HG03039 (cell line): ENCODE data around the gene IL19.

Source experiments
- ATAC-seq: cut with Tn5 transposase; IDR thresholded peaks from one replicate; pipeline ENCODE4 v1.9.1; 2021; ENCODE audit warnings: mild to moderate bottlenecking, moderate library complexity; ENCODE audit not compliant: unreplicated experiment

IL19 gene, protein sequence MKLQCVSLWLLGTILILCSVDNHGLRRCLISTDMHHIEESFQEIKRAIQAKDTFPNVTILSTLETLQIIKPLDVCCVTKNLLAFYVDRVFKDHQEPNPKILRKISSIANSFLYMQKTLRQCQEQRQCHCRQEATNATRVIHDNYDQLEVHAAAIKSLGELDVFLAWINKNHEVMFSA

DNA sequence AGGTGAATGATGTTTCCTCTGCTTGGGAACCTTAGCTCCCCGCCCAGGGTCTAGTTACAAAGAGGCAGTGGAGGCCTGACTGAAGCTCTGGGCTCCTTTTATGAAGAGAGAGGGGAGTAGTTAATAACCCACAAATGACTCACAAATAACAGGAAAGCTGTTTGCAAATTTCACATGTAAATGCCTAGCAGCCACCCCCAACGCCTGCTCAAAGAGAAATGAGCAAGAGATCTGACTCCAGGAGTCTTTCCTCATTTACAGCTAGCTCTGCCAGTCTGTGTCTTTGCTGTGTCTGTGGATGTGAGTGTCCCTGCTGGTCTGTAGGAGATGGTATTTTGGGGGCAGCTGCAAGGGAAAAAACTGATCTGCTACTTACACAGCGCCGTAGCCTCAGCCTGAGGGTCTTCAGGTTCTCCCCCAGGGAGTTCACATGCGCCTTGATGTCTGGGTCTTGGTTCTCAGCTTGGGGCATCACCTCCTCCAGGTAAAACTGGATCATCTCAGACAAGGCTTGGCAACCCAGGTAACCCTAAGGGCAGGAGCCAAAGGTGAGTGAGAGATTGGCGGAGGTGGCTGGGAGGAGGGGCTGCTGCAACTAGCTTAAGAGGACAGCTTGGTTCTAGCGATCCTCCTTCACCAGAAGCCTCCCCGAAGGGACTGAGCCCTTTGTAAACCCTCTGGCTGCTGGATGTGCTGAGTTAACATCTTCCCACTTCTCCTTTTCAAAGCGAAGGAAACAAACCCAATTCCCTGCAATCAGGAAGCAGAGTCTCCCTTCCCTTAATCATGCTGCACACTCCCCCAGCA is at the start of gene IL19:
Gene IL19 (plus strand): TSS at position 243 of the 807 bp plus-strand sequence. CDS start 65,890 bp downstream, outside the sequence.
- ATAC-seq: no peak

DNA sequence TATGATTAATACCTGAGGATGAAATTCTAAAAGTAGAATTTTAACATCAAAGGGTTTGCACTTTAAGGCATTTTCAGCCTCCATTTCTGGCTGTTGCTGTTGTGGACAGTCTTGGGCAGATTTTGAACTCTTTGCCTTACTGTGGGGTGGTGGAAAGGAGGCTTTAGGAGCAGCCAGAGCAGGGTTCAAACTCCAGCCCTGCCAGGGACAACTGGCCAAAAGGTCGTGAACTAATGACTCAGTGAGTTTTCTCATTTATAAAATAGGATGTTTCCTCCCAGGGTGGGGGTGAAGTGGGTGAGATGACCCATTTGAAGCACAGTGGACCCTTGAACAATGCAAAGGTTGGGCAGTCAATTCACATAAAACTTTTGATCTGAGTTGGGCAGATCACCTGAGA is 49.1 kb upstream of the IL19 start:
- no peak for ATAC-seq

DNA sequence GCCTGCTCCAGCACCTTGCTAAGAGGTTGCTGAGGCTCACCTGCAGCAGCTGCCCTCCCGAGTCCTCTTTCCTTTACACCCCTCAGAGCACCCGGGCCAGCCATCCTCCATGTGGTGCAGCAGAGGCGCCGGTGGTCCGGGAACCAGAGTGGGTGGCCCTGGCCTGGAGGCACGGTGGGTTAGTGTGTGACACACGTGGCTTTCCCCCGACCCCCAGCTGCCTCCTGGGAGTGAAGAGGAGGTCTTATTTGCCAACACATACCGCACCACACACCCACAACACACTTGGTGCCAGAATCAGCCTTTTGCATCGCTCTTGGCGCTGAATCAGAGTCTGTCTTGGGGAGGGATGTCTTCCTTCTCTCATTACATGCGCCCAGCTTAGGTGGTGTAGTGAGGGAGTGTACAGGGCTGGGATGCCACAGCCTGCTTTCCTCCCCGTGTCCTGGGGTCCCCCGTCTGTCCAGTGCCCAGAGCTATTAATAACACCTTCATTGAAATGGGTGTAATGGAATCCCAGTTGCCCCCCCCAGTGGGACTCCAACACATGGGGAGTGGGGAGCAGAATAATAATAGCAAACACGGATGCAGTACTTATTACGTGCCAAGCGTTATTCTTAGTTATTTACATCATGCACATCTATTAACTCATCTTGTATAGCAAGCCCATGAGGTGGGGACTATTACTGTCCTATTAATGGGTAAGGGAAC is 47.7 kb upstream of the IL19 start:
- ATAC-seq: no peak

DNA sequence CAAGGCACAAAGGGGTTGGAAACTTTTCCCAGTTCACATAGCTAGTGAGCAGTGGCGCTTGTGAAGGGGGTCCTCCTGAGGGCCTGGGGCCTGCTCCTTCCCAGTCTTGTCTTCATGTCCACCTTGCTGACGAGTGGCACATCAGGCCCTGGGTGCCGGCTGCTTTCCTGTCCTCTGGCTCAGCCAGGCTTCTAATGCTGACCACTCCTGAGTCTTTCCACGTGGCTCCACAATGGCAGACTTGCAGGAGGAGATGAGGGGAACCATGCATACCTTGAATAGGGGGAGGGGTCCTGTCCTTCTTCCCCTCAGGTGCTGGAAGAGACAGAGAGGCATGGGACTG is 47.1 kb upstream of the IL19 start:
- no peak for ATAC-seq

DNA sequence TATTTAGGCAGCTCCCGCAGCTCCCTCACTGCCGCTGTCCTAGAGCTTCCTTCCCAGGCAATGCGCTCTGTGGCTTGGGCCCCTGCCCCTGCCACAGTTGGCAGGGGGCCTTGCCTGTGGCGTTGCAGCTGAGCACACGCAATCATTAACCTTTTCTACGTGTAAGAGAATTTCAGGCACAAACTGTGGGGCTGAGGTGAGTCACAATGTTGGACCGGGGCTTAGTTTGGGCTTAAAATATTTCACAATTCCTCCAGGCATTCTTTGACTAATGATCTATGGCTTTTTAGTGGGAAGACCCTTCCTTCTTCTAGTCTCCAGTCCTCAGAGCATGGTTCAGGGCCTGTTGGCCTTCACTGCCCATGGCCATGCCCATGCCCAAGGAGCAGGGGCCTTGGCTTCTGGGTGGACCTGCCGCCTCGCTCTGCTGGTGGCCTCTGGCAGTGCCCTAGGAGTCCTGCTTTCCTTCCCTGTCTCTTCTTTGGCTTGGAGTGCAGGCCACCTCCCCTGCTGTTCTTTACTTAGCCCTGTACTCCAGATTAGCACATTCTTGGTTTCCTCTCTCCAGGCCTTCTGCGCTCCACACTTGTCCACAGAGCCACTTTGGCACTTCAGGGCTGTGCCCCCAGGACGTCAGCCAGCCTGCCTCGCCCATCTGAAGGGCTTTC is 46.6 kb upstream of the IL19 start:
- ATAC-seq: no peak

DNA sequence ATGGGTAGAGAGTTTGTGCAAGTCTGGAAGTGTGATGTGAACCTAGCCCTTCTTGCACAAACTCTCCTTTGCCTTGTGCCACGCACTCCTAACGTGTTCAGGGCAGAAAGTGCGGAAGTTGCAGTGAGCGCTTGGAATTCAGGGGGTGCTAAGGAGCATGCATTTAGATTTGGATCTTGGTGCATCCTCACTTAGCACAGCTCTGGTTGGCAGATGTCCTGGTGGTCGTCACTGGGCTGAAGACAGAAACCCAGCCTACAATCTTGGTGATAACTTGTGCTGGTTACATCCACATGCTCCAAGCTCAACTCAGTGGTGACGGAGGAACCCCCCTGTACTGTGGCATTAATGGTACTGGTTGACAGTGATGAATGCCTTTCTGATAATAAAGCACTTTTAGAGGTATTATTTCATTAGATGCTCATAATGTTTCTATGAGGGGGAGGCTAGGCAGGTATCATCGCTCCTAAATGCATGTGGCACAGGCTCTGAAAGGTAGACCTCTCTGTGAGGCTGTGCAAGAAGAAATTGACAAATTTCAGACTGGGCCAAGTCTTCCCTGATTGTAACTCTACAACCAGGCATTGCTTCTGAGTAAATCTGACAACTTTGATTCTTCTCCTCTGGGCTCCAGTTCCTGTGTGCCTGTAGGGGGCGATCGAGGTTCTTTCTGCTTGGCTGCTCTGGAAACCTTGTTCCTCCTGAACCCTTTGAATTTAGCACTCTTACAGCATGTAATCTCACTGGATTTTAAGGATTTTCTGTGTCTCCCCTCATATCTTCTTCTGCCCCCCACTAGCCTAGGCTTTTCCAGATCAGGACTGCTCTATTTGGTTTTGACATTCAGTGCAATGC is 45.2 kb upstream of the IL19 start:
- no peak for ATAC-seq

DNA sequence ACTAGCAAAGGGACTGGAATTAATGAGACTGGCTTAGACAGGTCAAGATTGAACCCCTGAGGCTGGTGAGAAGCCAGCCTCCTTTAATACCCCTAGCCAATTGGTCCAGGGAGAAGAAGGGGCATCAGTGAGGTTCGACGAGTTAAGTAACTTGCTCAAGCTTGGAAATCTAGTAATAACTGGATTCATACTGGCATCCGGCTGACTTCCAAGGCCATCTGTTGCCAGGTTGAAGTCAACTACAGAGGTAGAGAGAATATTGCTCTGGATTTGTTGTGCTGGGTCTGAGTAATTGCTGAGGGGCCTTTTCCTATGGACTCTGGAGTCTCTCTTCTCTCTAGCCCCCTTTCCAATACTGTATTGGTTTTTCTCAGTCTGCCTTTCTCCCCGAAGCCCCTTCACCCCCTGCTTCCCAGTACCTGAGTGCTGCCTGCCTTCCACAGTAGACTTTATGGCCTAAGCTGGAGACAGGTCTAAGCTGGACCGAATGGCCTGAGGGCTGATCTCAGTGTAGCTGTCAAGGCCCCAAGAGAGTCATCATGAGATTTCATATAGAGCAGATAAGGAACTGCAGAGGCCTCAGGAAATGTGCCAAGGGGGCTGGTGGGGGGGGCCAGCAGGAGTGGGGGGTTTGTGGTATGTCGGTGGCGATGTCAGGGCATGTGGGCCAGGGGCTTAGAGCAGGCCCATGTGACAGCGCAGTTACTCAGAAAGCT is 42.4 kb upstream of the IL19 start:
- no peak for ATAC-seq

DNA sequence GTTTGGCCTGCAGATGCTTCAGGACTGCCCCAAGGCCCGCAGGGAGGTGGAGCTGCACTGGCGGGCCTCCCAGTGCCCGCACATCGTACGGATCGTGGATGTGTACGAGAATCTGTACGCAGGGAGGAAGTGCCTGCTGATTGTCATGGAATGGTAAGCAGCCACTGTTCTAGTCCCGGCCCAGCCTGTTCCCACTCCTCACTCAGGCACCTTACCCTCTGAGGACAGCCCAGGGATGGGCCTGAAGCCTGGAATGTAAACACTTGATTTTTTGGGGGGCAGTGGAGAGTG is 41.9 kb upstream of the IL19 start:
- no peak for ATAC-seq

DNA sequence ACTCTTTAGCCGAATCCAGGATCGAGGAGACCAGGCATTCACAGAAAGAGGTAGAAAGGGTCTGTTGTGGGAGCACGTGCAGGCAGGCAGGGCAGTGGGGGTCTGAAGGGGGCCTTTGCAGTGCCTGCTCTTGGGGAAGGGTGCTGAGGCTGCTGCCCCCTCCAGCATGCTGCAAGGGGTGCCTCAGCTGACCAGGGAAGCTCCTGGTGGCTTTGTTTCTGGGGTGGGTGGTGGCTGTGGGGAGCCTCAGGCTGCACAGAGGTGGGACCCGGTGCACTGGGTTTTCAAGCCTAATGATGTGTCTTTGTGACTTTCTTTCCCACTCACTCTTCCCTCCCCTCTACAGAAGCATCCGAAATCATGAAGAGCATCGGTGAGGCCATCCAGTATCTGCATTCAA is 41.5 kb upstream of the IL19 start:
- no peak for ATAC-seq

DNA sequence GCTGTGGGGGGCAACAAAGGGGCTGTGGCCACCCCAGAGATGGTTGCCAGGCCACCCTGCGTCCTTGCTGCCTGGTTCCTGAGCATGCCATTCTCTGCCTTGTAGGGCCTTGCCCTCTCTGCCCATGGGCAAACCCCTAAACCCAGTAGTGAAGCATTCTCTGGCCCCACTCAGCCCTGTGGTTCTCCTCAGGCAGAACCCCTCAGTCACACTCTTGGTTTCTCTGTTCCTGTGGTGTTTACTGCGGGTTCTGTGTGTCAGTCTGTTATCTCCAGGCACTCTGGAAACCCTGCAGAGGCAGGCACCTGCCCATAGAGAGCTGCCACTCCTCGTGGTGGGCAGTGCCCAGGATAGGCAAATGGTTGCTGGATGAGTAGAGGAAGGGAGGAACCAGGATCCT is 41.1 kb upstream of the IL19 start:
- ATAC-seq: no peak

DNA sequence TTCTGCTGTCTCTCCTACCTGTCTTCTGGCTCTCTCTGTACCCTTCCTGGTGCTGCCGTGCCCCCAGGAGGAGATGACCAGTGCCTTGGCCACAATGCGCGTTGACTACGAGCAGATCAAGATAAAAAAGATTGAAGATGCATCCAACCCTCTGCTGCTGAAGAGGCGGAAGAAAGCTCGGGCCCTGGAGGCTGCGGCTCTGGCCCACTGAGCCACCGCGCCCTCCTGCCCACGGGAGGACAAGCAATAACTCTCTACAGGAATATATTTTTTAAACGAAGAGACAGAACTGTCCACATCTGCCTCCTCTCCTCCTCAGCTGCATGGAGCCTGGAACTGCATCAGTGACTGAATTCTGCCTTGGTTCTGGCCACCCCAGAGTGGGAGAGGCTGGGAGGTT is 38.1 kb upstream of the IL19 start:
- ATAC-seq: no peak

DNA sequence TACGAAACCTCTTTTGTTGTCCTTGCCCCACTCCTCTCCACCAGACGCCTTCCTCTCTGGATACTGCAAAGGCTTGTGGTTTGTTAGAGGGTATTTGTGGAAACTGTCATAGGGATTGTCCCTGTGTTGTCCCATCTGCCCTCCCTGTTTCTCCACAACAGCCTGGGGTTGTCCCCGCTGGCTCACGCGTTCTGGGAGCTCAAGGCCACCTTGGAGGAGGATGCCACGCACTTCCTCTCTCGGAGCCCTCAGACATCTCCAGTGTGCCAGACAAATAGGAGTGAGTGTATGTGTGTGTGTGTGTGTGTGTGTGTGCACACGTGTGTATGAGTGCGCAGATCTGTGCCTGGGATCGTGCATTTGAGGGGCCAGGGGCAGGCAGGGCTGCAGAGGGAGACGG is 37.6 kb upstream of the IL19 start:
- no peak for ATAC-seq

DNA sequence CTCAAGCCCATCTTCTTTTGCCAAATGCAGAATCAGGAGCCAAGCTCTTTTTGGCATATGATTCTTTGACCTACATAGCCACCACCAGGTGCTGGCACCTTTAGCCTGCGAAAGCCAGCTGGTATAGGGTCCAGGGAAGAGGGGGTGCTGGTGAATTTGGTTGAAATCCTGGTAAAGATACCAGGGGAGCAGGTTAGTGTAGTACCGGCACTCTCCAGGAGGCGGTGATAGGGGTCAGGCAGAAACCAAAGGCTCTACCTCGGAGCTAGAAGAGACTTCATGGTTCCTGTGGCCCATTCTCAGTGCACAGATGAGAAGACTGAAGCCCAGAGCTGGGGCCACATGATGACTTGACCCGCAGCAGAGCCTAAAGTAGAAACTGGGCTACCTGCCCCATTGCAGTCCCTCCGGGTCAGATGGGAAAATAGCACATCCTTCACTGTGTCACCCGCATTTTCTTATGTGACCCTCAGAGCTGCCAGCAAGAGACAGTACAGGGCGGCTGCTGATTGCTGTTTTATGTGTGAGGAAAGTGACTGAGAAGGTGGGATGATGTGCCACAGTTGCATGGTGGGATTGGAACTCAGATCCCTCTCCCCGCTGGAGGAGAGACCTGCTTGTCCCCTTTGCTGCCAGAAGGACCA is 36.0 kb upstream of the IL19 start:
- ATAC-seq: no peak

DNA sequence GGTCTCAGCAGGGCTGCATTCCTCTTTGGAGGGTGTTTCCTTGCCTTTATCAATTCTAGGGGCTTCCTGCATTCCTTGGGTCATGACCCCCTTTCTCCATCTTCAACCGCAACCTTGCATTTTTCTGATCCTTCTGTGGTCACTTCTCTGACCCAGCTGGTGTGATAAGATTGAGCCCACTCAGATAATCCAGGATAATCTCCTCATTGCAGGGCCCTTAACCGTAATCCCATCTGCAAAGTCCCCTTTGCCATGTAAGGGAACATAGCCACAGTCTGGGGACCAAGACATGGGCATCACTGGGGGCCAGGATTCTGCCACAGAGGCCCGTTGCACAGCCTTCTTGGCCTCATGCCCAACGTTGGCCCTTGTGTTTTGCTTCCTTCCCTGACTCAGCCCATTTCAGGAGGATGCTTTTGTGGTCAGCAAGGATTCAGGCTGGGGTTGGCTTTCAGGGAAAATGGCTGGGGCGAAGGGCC is 35.0 kb upstream of the IL19 start:
- ATAC-seq: no peak

DNA sequence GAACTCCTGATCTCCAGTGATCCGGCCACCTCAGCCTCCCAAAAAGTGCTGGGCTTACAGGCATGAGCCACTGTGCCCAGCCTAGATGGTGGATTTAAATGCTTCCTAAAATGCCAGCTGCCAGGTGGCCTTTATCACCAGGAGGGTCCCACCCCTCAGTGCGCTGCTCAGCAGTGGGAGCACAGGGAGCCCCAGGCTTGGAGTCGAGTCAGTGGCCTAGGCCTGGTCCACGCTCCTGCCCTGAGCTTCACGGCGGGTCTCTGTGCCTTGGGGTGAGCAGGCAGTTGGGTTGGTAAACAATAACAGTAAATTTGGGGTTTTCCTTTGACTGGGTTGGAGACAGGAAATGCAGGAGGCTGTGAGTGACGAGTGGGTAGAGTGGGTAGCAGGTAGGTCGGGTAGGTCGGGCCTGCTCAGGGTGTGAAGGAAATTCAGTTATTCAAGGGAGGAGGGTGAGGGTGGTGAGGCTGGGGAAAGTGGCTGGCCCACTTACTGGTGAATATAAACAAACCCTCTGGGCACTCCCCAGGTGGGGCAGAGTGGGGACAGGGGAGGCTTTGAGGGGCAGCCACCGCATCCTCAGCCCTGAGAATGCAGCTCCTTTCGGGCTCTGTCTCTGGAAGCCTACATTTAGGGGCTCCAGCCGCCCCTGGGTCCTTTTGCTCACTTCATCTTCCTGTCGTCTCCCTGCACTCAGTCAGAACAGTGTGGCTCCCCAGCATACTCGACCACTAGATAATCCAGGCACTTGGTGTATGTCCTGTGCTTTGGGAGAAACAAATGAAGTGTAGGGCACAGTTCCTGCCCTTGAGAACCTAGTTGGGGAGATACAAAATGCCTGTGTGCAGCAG is 33.5 kb upstream of the IL19 start:
- no peak for ATAC-seq

DNA sequence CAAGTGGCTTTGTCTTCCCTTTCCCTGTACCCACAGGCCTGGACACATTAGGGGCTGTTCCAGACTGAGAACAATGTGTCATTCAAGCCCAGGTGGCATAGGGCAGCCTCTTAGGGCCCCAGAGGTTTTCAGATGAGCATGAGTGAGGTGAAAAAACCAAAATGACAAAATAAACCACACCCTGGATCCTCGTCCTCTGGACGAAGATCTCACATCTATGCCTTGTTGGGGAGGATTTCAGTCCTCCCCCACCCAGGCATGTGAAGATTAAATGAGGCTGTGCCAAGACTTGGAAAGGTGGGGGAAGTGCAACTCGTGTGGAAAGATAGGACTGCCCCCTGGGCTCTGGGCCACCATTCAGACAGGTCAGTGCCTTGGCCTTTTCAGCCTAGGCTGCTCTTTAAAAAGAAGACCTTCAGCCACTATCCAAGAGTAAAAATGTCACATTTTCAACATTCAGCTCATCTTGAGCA is 32.8 kb upstream of the IL19 start:
- no peak for ATAC-seq

DNA sequence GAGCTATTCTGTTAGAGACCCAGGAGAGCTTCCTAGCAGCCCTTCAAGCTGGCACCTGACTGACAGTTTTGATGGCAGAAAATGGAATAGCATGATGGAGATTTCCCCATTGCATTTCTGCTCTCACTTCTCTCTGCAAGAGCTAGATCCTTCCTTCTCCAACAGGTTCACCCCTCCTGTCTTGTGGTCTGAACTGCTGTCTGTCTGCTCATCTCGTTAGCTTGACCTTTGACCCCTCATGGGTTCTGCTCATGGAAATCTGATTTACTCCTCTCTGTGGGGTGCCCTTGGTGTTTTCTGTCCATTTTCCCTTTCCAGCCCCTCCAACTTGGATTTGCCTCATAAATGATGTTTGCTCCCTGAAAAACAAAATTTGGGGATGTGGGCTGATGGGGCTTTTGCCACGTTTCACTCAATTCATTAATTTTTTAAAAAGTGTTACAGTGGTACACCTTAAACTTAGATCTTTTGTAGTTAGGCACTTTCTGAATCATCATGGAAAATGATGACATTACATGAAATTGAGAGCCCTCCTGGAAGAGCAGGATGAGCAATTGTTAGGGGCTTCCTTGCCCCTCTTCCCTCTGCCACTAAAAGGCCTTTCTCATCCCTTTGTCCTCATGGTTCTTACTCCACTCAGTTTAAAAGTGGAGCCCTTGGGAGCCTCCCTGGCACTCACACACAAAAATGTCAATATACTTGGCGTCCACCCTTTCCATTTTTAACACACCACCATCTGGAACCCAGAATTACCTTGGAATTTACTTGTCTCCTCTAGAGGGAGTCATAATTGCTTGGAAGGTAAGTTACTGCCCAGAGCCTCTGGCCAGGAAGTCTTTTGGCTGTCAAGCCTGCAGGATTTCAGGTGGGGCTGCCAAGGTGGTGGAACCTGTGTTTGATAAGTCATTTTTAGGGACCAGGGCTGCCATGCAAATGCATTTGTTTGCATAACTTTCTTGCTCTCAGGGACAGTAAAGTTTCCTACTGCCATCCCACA is 31.9 kb upstream of the IL19 start:
- ATAC-seq: no peak
